HG02884 (cell line): Measurements from ENCODE around the gene LYZL6.
"Not testable (repeated sequence)": the region's sequence is repeated elsewhere in the genome, so short reads cannot be mapped to it uniquely, and the experiment has no call there.

Source experiments
- ATAC-seq: cut with Tn5 transposase; IDR thresholded peaks from one replicate; pipeline ENCODE4 v1.9.1; 2021; ENCODE audit warnings: mild to moderate bottlenecking, moderate library complexity; ENCODE audit not compliant: unreplicated experiment

The LYZL6 gene

GRCh38 chr17:35947156-35947585 is 3.7 kb upstream of the LYZL6 start:
- ATAC-seq: no peak

GRCh38 chr17:35944151-35944550 is 638 bp upstream of the LYZL6 start:
- ATAC-seq: no peak

- ATAC-seq: no peak
Observed at GRCh38 chr17:35942588-35943186, 826 bp downstream of the LYZL6 start.

GRCh38 chr17:35938492-35938891 is 5.0 kb downstream of the LYZL6 start:
- ATAC-seq: not testable (repeated sequence)

- ATAC-seq: no peak
Observed at GRCh38 chr17:35936063-35936462, 7.5 kb downstream of the LYZL6 start.

GRCh38 chr17:35934760-35935159 is 8.8 kb downstream of the LYZL6 start:
- ATAC-seq: no peak

- ATAC-seq: no peak
Observed at GRCh38 chr17:35932586-35932985, 10.9 kb downstream of the LYZL6 start.

- ATAC-seq: no peak
Observed at GRCh38 chr17:35931794-35932425, 11.6 kb downstream of the LYZL6 start.

DNA sequence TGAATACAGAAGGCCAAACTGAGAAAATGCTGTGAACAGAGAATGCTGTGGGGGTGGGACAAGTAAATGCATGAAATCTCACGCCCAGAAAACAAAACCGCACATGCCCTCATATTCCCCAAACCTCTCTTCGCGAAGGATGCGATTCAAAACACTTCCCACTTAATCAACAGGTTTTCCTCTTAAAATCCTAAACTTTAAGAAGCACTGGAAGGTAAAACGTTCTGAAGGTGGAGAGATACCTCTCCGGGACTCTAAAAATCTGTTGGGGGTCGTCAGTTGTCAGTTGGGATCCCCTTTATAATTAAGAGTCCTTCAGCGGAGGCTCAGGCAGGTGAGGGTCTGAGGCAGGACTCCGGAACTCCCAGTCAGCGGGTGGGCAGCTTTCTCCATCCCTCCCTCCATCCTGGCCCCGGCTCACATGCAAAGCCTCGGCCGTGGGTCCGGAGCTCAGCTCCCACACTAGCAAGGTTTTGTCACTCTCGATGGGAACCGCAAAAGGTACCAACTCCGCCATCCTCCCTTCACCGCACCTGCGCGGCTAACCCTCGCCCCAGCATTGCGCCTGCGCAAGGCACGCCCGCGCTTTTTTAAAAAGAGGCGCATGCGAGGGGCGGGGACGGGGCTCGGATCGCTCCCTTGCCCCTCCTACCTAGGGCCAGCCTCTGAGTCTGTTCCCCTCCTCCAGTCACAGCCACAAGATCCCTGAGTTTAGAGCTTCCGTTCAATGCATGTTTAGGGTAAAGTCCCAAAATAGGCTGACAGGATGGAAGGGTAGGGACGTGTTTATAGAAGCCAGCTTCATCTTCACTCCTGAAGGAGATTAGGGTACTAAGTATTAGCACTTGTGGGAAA is 13.1 kb downstream of the LYZL6 start, which contains the start of gene RDM1:
Gene RDM1, minus strand, starts transcription at position 563 of the 855 bp plus-strand sequence. Its CDS starts 46 bp downstream, at position 517.
- ATAC-seq: no peak

GRCh38 chr17:35927714-35928113 is 15.8 kb downstream of the LYZL6 start:
- ATAC-seq: no peak

DNA sequence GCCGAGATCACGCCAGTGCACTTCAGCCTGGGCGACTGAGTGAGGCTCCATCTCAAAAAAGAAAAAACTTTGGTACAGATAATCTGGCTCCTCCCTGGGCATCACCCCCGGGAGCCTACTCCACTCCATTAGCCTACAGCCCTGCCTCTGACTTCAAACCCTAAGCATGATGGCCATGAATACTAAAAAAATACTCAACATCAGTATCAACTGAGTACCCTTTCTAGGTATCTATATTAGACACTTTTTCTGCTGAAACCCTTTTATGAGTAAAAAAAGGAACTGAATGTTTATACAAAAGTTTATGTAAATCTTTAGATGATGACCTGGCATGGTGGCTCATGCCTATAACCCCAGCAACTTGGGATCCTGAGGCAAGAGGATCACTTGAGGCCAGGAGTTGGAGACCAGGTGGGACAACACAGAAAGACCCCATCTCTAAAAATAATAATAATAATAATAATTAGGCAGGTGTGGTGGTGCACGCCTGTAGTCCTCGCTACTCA is 19.9 kb downstream of the LYZL6 start:
- ATAC-seq: no peak

GRCh38 chr17:35920229-35920628 is 23.3 kb downstream of the LYZL6 start:
- no peak for ATAC-seq

DNA sequence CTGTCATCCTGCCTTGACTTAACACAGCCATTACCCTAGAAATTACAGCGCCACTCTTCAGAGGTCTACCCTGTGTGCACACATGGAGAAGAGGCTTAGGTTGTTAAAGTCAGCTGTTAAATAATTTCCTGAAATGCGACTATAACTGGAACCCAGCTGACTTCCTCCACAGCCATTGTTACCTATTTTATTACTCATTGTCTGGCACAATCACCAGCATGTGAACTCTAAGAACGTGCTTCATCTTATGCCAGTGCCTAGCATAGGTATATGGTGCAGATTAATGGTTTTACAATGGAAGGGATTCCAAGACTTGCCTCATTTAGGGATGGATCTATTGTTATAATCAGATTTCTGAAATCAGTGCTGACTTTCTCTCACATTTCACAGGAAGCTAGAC is 24.8 kb downstream of the LYZL6 start:
- no peak for ATAC-seq

DNA sequence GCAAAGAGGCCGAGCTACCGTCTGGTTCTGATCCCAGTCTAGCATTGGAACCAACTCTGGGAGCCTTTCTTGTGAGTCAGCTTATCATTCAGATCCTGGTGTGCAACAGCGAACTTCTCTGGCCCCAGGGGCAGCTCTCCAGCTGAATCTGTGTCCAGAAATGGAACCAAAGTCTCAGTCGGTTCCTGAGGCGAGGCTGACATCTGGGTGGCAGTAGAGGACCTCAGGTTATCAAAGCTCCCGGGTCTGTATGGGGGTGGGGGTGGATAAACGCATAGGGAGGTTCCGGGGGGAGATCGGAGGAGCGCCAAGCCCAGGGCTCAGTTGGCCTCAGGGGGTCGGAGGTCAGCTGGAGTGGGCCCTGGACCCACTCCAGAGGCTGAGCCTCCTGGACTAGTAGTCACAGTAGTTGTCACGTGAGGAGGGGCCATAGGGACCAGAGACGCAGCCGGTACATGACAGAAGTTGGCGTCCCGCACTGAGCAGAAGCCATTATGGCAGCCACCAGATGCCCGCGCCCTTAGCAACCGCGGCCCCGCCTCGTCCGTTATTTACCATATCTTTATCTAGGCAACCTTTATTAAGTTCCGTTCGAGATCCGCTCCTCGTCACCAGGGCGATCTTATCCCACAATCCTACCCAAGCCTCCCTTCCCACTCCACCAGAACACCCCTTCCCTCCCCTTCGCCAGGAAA is 25.8 kb downstream of the LYZL6 start:
- no peak for ATAC-seq

GRCh38 chr17:35915153-35915964 is 28.2 kb downstream of the LYZL6 start:
- ATAC-seq: no peak

DNA sequence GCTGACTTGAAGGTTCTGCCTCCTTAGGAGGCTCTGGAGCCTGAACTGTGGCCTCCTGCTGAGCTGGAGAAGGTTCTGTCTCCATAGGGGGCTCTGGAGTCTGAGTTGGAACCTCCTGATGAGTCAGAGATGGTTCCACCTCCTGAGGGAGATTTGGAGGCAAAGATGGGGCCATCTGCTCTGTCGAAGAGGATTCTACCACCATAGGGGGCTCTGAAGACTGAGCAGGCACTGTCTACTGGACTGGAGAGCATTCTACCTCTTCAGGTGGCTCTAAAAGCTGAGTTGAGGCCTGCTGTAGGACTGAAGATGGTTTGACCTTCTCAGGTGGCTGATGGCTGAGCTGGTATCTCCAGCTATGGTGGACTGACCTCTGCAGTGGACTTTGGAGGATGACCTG is 29.2 kb downstream of the LYZL6 start:
- ATAC-seq: no peak

DNA sequence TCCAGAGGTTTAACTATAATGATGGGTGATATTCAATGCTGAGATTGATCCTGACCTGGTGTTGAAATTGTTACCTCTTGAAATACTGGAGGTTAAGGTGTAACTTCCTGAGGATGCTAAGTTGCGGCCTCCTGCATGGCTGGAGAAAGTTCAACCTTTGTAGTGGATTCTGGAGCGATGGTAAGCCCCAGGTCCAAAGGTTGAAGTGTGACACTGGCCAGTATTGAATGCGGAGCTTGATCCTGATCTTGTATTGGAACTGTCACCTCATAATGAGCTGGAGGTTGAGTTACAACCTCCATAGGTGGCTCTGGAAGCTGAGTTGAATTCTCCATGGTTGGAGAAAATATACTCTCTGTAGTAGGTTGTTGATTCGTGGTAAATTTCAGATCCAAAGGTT is 29.9 kb downstream of the LYZL6 start:
- no peak for ATAC-seq

GRCh38 chr17:35912942-35913341 is 30.6 kb downstream of the LYZL6 start:
- ATAC-seq: no peak

DNA sequence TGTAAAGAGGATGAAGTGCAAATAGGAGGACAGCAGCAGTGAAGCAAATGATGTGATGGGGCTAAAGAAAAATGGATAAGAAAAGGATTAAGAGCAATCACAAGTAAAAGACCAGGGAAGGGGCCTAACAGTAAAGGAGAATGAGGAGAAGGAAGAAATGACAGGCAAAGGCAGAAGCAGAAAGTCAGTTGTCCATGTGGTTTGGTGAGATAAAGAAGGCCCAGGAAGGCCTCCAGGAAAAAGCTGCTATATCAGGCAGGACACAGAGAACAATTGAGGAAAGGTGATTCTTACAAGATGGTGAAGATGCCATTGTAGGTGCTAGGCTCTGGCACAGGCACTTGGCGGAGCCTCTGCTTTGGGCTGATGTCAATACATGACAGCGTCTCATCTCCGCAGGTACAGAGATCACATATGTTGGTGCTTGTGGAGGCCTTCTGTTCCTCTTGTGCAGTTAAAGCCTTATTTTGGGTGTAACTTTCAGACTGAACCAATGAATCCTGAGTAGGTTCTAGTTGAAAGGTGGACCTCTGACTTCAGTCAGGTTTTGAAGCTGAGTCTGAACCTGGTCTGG is 31.1 kb downstream of the LYZL6 start:
- no peak for ATAC-seq

DNA sequence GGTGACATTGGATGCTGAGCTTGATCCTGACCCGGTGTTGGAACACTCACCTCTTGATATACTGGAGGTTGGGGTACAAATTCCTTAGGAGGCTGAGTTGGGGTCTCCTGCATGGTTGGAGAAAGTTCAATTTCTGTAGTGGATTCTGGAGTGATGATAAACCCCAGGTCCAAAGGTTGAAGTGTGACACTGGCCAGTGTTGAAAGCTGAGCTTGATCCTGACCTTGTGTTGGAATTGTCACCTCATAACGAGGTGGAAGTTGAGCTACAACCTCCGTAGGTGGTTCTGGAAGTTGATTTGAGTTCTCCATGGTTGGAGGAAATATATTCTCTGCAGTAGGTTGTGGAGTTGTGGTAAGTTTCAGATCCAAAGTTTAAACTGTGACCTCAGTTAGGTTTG is 34.1 kb downstream of the LYZL6 start:
- ATAC-seq: no peak
